HG03066 (cell line): ENCODE data around the gene ECM1.

Source experiments
- ATAC-seq: cut with Tn5 transposase; IDR thresholded peaks from one replicate; pipeline ENCODE4 v1.9.1; 2021; ENCODE audit warnings: low read depth; ENCODE audit not compliant: unreplicated experiment

Gene ECM1

DNA sequence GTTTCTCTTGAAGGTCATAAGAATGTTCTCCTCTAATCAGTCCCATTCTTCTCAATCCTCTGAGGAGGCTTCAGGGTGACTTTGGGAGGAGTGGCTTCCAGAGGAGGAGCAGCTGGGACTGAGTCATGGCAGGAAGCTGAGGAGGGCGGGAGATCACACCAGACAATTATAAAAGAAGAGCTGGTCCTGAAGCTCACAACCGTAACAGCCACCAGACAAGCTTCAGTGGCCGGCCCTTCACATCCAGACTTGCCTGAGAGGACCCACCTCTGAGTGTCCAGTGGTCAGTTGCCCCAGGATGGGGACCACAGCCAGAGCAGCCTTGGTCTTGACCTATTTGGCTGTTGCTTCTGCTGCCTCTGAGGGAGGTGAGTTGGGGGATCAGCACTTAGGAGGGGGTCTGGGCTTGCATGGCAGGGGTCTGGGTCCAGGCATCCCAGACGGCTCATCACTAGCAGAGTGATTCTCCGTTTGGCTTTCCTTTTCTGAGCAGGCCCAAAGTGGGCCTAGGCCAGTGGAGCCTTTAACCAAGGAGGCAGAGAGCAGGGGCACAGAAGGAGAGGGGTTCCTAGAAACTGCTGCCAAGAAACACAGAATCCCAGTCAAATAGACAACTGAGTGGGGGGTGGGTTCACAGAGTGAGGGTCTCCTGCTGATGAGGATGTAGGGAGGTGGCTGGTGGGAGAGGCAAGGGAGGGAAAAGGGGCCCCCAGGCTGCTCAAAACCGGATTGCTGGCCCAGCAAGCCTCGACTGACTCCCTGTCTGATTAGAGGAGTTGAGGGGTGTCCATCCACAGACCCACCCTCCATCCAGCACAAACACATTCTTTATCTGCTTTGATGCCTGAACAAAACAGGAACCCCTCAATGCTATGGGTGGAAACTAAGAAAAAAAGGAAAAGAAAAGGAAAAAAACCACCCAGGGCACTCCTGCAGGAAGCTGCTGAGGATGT is at the start of gene ECM1:
Gene ECM1, plus strand, starts transcription at position 198 of the 953 bp plus-strand sequence. Its CDS starts 101 bp downstream, at position 299.
- ATAC-seq, result no peak

- ATAC-seq, result no peak
Measured at GRCh38 chr1:150464422-150464826, 43.5 kb upstream of the ECM1 start.

GRCh38 chr1:150466964-150467363 is 40.9 kb upstream of the ECM1 start:
- ATAC-seq, result no peak

GRCh38 chr1:150469291-150469690 is 38.6 kb upstream of the ECM1 start:
- ATAC-seq, result no peak

- no peak for ATAC-seq
Measured at GRCh38 chr1:150472601-150473200, 35.2 kb upstream of the ECM1 start.

DNA sequence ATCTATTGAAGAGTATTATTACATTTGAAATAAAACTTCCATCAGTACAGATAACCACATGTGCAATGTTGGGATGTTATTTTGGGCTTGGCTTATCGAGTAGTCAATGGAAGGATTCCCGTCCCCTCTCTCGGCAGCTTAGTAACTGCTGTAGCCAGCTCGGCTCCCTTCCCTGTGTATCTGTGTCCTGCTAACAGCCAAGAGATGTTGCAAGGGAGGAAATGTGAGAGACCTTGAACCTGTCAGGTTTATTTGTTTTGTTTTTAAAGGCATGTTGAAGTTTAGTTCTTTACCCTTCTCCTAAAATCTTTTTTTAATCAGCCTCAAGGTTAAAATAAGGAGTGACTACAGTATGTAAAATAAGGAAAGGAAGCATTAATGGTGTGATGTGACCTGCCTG is 34.2 kb upstream of the ECM1 start:
- ATAC-seq, result no peak

DNA sequence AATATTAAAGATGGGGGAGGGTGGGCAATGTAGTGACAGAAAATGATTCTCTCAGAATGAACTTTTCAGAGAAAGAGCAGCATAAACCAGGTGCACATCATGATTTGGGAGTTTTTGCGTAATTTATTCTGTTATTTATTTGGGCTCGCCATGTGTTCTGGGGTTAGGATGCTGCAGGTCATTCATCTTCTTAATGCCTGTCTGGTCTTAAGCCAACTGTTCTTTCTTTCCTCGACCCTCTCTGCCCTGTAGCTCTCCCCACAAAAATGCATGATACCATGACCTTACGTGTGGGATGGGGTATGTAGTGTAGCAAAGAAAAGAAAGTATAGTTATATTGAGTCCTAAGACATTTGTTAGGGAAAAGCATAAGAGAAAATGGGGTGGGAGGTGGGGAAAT is 33.0 kb upstream of the ECM1 start:
- no peak for ATAC-seq

DNA sequence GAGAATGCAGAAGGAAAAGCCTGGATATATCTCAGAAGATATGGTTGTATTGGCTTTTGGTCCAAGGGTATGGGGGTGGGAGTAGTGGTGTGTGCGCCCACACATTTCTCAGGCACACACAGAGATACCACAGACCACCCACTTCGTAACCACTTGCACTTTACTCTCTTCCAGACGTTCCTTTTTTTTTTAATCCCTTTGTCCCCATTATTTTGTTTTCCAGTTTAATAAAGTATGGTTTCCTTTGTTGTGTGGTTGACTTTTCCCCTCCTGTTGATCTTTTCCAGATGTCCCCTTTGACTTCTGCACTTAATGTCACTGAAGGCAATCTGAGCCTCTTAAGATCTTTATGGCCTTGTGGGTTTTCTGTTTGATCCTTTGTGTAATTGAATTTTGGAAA is 31.2 kb upstream of the ECM1 start:
- no peak for ATAC-seq

- ATAC-seq, result no peak
Measured at GRCh38 chr1:150477320-150477719, 30.6 kb upstream of the ECM1 start.

DNA sequence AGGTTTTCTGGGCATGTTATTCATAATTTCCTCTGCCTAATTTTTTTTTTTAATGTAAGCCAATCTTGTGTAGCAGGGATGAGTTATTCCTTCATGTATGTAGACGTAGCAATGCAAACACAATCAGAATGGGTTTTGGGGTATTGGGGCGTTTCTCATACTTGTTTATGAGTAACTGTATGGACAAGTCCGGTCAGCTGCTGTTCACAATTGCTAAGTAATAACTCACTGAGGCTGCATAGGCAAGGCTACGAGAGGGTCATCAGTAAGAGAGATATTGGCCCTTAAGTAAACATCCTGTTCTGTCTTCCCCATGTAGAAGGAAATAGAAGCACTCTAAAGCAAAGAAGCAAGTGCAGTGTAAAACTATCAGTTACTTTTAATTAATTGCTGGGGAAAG is 30.2 kb upstream of the ECM1 start:
- ATAC-seq, result no peak

GRCh38 chr1:150479370-150479769 is 28.5 kb upstream of the ECM1 start:
- ATAC-seq, result no peak

DNA sequence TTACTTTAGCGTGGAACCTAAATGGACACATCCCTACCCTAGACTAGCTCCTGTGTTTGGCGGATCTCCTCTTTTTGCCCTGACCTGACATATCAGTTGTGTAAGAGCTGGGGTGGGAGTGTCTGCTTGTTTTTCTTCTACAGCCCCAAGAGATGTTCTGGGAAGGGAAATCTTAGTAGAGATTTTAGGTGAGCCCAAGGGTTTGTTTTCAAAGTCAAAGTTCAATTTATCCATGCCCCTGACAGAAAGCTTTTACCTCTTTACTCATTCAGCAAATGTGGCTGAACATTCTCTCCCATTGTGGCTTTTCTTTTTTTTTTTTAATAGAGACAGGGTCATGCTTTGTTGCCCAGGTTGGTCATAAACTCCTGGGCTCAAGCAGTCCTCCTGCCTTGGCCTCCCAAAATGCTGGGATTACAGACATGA is 28.0 kb upstream of the ECM1 start:
- ATAC-seq, result no peak

- no peak for ATAC-seq
Measured at GRCh38 chr1:150484431-150484830, 23.5 kb upstream of the ECM1 start.

- ATAC-seq, result no peak
Measured at GRCh38 chr1:150484861-150485260, 23.0 kb upstream of the ECM1 start.

GRCh38 chr1:150486966-150487762 is 20.7 kb upstream of the ECM1 start, which contains the start of gene TARS2:
TARS2 (plus strand) TSS chr1:150487419; CDS start chr1:150487451, 32 bp downstream.
- ATAC-seq, result peak; percentile 99

- no peak for ATAC-seq
Measured at GRCh38 chr1:150487763-150488115, 20.2 kb upstream of the ECM1 start.

- ATAC-seq, result no peak
Measured at GRCh38 chr1:150493175-150493574, 14.7 kb upstream of the ECM1 start.

DNA sequence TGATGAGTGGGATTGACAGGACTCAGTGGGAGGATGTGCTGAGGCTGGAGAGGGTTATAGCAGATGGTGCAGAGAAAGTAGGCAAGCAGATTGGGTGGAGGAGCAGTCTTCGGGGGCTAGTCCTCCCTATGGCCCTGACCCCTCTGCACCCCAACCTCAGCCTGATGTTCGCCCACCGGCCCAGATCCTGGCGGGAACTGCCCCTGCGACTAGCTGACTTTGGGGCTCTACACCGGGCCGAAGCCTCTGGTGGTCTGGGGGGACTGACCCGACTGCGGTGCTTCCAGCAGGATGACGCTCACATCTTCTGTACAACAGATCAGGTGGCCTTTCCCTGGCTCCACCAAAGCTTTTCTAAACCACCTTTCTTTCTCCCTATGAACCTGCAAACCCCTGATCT is 9.6 kb upstream of the ECM1 start:
- no peak for ATAC-seq

DNA sequence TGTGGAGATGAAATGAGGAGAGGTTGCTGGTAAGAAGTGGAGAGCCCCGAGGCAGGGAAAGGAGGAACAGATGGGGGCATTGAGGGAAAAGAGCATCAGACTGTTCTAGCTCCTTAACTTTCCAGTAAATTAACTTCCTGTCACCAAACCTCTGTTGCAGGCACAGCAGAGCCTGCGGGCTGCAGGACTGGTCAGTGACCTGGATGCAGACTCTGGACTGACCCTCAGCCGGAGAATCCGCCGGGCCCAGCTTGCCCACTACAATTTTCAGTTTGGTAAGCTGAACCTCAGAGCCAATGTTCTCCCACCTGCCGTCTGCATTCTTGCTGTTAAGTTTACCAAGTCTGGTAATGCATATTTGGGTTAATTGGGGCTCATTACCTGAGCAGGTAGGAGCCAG is 2.5 kb upstream of the ECM1 start:
- no peak for ATAC-seq

DNA sequence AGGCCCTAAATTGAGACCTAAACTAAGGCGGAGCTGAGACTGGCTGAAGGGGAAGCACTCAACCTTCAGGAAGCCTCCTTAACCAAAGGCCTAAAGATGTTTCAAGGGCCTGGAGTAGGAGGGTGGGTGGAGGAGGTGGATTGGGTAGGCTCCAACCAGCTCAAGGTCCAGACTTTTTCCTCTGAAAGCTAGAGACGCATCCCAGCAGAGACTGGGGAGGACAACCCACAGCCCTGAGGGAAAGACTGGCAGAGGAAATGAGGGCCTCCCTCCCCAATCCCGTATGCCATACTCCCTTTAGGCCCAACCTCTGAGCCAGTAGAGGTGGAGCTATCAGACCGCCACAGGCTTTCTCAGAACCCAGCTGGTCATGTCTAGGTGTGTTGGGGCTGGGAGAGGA is 1.1 kb downstream of the ECM1 start:
- no peak for ATAC-seq

DNA sequence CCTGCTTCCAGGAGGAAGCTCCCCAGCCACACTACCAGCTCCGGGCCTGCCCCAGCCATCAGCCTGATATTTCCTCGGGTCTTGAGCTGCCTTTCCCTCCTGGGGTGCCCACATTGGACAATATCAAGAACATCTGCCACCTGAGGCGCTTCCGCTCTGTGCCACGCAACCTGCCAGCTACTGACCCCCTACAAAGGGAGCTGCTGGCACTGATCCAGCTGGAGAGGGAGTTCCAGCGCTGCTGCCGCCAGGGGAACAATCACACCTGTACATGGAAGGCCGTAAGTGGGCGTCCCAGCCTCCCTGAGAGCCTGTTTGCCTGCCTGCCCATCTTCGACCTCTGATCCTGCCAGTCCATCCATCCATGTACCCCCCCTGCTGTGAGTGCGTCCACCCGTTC is 3.6 kb downstream of the ECM1 start:
- ATAC-seq, result no peak
